Cerebellar cortex (tissue), 1 donor: ENCODE measurements around the gene MUC6.

Source experiments
- DNase-seq: peaks from one replicate; pipeline ENCODE4 v3.0.0-alpha.2; 2015; ENCODE audit warnings: low spot score

MUC6 gene

DNA sequence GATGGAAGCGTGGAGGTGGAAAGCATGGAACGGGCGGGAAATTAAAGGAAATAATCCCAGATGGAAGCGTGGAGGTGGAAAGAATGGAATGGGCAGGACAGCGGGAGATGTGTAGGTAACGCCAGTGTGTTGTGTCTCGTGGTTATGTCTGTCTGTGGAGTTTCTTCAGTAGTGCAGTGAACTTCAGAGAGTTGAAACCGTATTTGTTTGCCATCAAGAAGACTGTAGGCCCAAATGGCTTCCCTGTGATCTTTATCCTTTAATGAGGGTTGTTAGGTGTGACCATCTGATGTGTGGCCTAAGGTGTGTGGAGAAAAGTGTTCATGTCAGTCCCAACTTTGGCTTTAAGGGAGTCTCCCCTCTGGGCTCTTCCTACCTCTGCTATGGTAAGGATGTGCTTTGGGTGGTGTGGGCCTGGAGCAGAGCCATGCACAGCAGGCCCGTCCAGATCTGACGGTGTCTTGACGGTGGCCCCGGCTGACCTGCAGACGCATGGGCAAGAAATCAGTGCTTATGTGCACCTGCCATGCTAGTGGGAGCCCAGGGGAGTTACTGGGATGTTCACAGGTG, 71.2 kb downstream of the MUC6 start:
- DNase-seq: no peak

GRCh38 chr11:963852-964251, 72.7 kb downstream of the MUC6 start:
- no peak for DNase-seq
